Activated T-cell treated with anti-CD3 and anti-CD28 coated beads, Interleukin-2, amount 50 U/mL, for 72 hours (primary cell): ENCODE data around the gene KATNB1. TPM values are rescaled to one million over a fixed set of nuclear protein-coding genes. Genes with fewer than 3 reads are reported as not detected.
A peak's percentile ranks its signal among the peaks of the same experiment; 100 is the strongest.
"Not testable (repeated sequence)": the region's sequence is repeated elsewhere in the genome, so short reads cannot be mapped to it uniquely, and the experiment has no call there.

Experiments
- ATAC-seq, 2 donors: fragments of 150-1000 bp; cut with Tn5 transposase; replicated peaks in 1 of 2; 2 replicates each; pipeline ENCODE4 v1.10.0; 2021; ENCODE audit warnings: moderate library complexity in 2 of 2, mild to moderate bottlenecking in 1 of 2
- DNase-seq, 2 donors: peaks; one replicate each; pipeline ENCODE4 v3.0.0; 2021 to 2022; ENCODE audit warnings: mixed read lengths in 1 of 2
- H3K27ac Mint-ChIP-seq: one replicate; pipeline ENCODE4 v1.8.0; 2022; ENCODE audit warnings: mild to moderate bottlenecking, moderate library complexity, mixed read lengths
- H3K27me3 Mint-ChIP-seq: one replicate; pipeline ENCODE4 v1.8.0; 2022; ENCODE audit warnings: low read depth, mixed read lengths
- H3K36me3 Mint-ChIP-seq, 2 donors: one replicate each; pipeline ENCODE4 v1.8.0; 2022; ENCODE audit warnings: mixed read lengths in 2 of 2, mild to moderate bottlenecking in 1 of 2; ENCODE audit not compliant: insufficient read depth in 2 of 2
- H3K4me1 Mint-ChIP-seq: one replicate; pipeline ENCODE4 v1.8.0; 2022; ENCODE audit warnings: low read depth, mixed read lengths
- H3K4me3 Mint-ChIP-seq, 2 donors: one replicate each; pipeline ENCODE4 v1.8.0; 2022; ENCODE audit warnings: mild to moderate bottlenecking in 2 of 2, mixed read lengths in 2 of 2, moderate library complexity in 2 of 2
- H3K9me3 Mint-ChIP-seq, 2 donors: one replicate each; pipeline ENCODE4 v1.8.0; 2022; ENCODE audit warnings: mixed read lengths in 2 of 2
- total RNA-seq, 2 donors: library from RNA; stranded (reverse); gene quantifications; one replicate each; pipeline ENCODE4 v1.2.3, GENCODE V29; 2022

KATNB1 gene
- total RNA-seq, 2 donors from 2014 or later, result 23.2 to 31.3 TPM

DNA sequence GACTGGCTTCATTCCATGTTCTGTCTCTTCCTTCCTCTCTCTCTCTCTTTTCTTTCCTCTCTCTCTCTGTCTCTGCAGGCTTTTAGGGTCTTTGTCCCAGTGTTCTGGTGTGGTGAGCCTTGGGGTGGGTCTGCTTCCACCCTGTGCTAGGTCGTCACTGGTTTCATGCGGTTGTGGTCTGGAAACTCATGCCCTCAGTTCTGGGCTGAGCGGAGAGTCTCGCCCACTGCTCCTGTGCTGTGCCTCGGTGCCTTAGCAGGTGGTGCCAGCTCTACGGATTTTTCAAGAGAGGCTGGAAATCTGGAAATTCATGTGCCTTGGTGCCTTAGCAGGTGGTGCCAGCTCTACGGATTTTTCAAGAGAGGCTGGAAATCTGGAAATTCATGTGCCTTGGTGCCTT, 10.7 kb downstream of the KATNB1 start:
- ATAC-seq, H3K27ac Mint-ChIP-seq, DNase-seq, H3K27me3 Mint-ChIP-seq, H3K9me3 Mint-ChIP-seq, H3K36me3 Mint-ChIP-seq, H3K4me3 Mint-ChIP-seq, H3K4me1 Mint-ChIP-seq: not testable (repeated sequence)

DNA sequence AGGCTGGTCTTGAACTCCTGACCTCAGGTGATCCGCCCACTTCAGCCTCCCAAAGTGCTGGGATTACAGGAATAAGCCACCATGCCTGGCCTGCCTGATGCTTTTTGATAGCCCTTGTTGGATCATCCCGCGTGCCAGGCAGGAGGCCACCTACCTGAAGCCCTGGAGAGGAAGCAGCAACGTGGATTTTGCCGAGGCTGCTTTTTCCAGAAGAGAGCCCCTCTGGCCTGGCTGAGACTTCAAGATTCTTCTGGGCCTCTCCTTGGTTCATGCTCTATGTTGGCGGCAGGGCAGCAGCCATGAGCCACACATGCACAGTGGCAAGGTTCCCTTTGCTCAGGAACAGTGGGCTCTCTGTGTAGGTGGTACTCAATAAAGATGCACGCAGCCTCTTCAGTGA, 11.5 kb downstream of the KATNB1 start:
- Mint-ChIP-seq H3K27ac (no peak overlapping the region), H3K4me3 (no peak overlapping the region), H3K4me1 (no peaks in the 10 kb centered on the region), H3K9me3 (no peaks in the 10 kb centered on the region), H3K36me3 (no peaks in the 10 kb centered on the region), H3K27me3 (no peaks in the 10 kb centered on the region)
- ATAC-seq (no peak), DNase-seq (no peak)

DNA sequence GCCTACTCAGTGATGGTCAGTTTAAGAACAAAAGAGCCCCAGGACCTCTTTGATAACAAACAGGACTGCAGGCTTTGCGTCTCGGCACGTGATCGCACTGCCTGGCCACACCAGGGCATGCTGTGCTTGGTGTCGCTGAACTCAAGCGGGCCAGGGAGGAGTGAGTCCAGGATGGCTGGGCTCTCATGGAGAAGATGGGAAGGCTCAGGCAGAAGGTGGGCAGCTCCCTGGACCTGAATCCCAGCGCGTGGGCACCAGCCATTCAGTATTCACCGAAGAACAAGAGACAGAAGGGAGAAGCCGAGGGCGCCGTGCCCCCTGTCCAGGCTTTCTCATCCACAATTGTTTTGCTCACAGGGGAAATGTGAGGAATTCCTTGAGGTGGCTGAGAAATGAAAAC, 11.9 kb downstream of the KATNB1 start:
- Mint-ChIP-seq H3K9me3 (no peaks in the 10 kb centered on the region), H3K4me1 (no peaks in the 10 kb centered on the region), H3K36me3 (no peaks in the 10 kb centered on the region), H3K27me3 (no peaks in the 10 kb centered on the region), H3K4me3 (no peak overlapping the region), H3K27ac (no peak overlapping the region)
- DNase-seq (no peak), ATAC-seq (no peak)

DNA sequence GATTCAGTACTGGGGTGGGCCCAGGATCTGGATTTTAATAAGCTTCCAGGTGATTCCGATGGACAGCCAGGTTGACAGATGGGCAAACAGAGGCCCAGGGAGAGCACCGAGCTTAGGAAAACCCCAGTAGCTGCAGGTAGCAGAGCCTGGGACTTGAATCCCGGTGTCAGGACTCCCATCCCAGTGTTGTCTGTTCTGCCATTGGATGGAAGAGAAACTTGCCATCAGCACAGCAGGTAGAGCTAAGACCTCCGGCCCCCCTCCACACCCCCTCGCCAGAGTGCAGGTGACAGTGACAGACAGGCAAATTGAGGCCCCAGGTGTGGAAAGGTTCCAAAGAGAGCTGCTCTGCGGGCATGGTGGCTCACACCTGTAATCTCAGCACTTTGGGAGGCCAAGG, 12.4 kb downstream of the KATNB1 start:
- DNase-seq, result no peak
- Mint-ChIP-seq H3K9me3 (no peaks in the 10 kb centered on the region), H3K4me1 (no peaks in the 10 kb centered on the region), H3K27ac (no peak overlapping the region), H3K36me3 (no peaks in the 10 kb centered on the region), H3K4me3 (no peak overlapping the region), H3K27me3 (no peaks in the 10 kb centered on the region)
- no peak for ATAC-seq

DNA sequence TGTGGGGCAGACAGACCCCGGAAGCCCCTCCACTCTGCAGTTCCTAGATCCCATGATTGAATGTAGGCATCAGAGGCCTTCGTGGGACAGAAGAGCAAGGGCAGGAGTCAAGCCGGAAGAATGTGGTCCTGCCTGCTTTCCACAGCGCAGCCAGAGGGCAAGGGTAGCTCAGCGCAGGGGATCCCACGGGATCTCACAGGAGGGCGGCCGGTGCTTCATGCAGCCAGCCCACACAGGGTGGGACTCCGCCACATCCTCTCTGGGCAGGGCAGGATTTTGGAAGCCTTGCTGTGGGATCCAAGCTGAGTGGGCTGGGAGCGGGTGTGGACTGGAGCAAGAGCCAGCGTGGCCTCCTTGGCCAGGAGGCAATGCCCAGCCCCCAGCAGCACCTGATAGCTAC, 13.0 kb downstream of the KATNB1 start:
- no peak for ATAC-seq
- H3K36me3 Mint-ChIP-seq, result no peaks in the 10 kb centered on the region

DNA sequence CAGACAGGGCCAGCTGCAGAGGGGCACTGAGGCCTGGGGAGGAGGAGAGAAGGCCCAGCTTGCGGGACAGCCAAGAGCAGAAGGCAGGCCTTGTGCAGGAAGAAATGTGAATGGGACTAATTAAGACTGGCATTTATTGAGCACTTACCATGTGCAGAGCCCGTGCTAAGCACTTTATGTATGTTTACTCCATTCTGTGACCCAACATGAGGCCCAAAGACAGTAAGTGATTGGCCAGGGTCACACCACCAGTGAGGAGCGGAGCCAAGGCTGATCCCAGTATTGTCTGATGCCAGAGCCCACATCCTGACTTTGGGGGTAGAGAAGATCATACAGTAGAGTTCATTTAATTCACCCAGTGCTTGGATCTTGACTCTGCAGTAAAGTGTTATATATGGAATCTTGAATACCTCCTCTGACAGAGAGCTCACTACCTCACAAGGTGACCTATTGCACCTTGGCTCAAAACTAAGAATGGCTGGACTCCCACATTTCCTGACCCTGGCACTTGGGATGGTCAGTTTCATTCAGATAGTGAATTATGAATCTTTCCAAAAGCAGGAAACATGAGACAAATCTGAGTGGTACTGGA, 13.6 kb downstream of the KATNB1 start:
- H3K4me3 Mint-ChIP-seq, result no peak overlapping the region
- ATAC-seq, result no peak
- no peaks in the 10 kb centered on the region for H3K4me1 Mint-ChIP-seq
- H3K27ac Mint-ChIP-seq, result no peak overlapping the region
- H3K36me3 Mint-ChIP-seq, result no peaks in the 10 kb centered on the region
- no peaks in the 10 kb centered on the region for H3K27me3 Mint-ChIP-seq
- DNase-seq, result no peak
- H3K9me3 Mint-ChIP-seq, result no peaks in the 10 kb centered on the region

More for the DNA sequence above, 13.0 kb downstream of the KATNB1 start:
- no peaks in the 10 kb centered on the region for H3K9me3 Mint-ChIP-seq
- no peak for DNase-seq
- H3K4me3 Mint-ChIP-seq, result no peak overlapping the region
- no peak overlapping the region for H3K27ac Mint-ChIP-seq
- no peaks in the 10 kb centered on the region for H3K27me3 Mint-ChIP-seq
- H3K4me1 Mint-ChIP-seq, result no peaks in the 10 kb centered on the region

DNA sequence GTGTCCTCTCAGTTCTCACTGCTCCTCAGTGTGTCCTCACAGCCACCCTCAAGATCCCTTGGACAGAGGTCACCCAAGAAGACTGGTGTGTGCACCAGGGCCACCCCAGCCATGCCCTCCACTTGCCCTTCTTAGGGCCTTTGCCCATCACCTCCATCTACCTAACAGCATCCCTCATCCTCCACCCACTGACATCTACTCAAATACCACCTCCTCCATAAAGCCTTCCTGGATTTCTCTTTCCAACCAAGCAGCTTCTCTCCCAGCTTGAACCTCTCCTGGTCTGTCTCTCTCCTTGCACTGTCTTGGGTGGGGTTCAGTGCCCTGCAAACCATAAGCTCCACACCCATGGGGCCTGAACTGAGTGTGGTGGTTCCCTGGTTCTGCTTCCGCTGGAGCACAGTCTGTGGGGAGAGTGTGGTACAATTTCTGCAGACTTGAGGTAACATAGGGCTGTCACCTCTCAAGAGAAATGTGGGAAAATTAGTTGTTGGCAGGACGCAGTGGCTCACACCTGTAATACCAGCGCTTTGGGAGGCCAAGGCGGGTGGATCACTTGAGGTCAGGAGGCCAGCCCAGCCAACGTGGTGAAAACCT, 14.4 kb downstream of the KATNB1 start:
- DNase-seq (no peak), ATAC-seq (peak in 1 of 2 donors; percentile 11)
- Mint-ChIP-seq H3K9me3 (no peaks in the 10 kb centered on the region), H3K4me3 (no peak overlapping the region), H3K27me3 (no peaks in the 10 kb centered on the region), H3K4me1 (no peaks in the 10 kb centered on the region), H3K36me3 (no peaks in the 10 kb centered on the region), H3K27ac (no peak overlapping the region)

DNA sequence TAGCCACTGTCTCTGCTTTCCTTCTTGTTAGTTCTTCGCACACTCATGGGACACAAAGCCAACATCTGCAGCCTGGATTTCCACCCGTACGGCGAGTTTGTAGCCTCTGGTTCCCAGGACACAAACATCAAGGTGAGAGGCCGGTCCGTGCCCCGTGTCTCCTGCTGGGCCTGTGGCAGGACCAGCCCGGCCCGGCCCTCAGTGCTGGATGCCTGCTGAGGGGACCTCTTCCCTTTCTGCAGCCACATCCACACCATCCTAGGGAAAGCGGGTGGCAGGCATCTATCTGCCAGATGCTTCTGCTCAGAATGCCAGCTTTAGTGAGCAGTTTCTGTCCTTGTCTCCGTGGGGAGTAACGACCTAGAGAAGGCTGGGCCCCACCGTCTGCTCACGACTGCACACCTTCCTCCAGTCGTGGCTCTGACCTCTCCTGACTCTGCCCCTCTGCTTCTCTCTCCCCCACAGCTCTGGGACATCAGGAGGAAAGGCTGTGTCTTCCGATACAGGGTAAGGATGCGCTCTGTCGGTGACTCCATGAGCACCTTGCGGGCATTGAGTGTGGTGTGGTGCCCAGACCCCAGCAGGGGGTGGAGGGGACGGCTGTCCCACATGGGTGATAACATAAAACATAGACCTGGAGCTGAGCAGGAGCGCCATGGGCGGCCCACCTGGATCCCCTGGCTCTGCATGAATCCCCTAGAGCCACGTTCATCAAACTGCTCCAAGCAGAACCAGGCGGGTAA, 15.4 kb downstream of the KATNB1 start:
- H3K27ac Mint-ChIP-seq, result no peak overlapping the region
- DNase-seq (no peak), ATAC-seq (no peak)
- H3K27me3 Mint-ChIP-seq, result no peaks in the 10 kb centered on the region
- no peaks in the 10 kb centered on the region for H3K36me3 Mint-ChIP-seq
- H3K4me3 Mint-ChIP-seq, result no peak overlapping the region
- no peaks in the 10 kb centered on the region for H3K4me1 Mint-ChIP-seq
- no peaks in the 10 kb centered on the region for H3K9me3 Mint-ChIP-seq

DNA sequence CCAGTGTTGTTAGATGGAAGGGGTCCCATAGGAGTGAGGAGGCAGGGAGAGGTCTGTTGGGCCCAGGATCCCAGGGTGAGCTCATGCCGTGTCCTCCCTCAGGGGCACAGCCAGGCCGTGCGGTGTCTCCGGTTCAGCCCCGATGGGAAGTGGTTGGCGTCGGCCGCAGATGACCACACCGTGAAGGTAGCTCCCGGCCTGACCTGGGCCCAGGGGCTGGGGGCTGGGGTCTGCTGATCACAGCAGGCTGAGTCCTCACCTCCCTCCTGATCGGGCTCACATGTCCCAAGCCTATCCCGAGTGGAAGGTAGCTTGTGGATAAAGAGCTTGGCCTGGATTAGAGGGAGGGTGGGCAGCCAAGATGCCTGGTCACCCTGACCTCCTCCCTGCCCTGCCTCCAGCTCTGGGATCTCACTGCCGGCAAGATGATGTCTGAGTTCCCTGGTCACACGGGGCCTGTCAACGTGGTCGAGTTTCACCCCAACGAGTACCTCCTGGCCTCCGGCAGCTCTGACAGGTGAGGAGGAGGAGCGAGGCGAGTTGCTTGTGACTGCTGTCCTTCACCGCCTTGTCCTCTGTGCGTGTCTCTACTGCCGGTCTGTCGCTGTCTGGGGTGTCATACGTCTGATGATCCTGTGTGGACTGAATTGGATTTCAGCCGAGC, 16.1 kb downstream of the KATNB1 start:
- no peak overlapping the region for H3K27ac Mint-ChIP-seq
- H3K4me1 Mint-ChIP-seq, result no peaks in the 10 kb centered on the region
- no peaks in the 10 kb centered on the region for H3K27me3 Mint-ChIP-seq
- DNase-seq, result no peak
- no peak overlapping the region for H3K4me3 Mint-ChIP-seq
- ATAC-seq, result no peak
- no peaks in the 10 kb centered on the region for H3K36me3 Mint-ChIP-seq
- no peaks in the 10 kb centered on the region for H3K9me3 Mint-ChIP-seq

DNA sequence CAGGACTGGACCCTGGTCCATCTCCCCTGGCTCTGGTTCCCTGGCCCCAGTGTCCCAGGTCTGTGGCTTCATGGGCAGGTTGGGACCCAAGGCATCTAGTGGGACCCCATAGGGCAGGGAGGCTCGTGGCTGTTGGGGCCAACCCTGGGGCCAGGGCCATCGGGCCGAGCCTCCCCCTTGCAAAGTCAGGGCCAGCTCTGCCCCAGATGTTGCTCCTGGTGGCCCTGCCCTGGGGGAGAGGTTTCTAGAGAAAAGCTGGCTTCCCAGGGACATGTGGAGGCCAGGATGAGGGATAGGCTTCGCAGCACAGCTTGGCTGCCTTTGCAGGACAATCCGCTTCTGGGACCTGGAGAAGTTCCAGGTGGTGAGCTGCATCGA, 16.6 kb downstream of the KATNB1 start:
- Mint-ChIP-seq H3K9me3 (no peaks in the 10 kb centered on the region), H3K36me3 (no peaks in the 10 kb centered on the region), H3K4me3 (no peak overlapping the region), H3K4me1 (no peaks in the 10 kb centered on the region), H3K27ac (no peak overlapping the region), H3K27me3 (no peaks in the 10 kb centered on the region)
- no peak for DNase-seq
- no peak for ATAC-seq

DNA sequence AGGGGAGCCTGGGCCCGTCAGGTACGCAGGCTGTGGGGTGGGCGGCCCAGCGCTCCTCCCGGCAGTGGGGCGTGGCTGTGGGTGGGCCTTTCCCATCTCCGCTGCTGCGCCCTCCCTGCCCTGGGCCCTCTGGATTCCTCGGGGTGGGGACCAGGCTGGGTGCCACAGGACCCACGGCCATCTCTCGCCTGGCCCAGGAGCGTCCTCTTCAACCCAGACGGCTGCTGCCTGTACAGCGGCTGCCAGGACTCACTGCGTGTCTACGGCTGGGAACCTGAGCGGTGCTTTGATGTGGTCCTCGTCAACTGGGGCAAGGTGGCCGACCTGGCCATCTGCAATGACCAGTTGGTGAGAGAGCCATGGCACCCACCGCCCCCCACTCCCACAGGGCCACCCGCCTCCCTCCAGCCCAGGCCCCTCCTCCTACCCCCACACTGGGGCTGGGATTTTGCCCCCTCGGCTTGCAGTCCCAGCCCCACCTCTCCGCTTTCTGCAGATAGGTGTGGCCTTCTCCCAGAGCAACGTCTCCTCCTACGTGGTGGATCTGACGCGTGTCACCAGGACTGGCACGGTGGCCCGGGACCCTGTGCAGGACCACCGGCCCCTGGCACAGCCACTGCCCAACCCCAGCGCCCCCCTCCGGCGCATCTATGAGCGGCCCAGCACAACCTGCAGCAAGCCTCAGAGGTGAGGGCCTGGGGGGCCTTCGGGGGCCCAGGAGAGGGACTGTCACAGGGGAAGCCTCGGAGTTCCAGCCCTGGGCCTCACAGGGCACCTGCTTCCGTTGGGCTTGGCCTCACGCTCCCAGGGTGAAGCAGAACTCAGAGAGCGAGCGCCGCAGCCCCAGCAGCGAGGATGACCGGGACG, 17.2 kb downstream of the KATNB1 start:
- Mint-ChIP-seq H3K27ac (no peak overlapping the region), H3K27me3 (no peaks in the 10 kb centered on the region), H3K9me3 (no peaks in the 10 kb centered on the region)

DNA sequence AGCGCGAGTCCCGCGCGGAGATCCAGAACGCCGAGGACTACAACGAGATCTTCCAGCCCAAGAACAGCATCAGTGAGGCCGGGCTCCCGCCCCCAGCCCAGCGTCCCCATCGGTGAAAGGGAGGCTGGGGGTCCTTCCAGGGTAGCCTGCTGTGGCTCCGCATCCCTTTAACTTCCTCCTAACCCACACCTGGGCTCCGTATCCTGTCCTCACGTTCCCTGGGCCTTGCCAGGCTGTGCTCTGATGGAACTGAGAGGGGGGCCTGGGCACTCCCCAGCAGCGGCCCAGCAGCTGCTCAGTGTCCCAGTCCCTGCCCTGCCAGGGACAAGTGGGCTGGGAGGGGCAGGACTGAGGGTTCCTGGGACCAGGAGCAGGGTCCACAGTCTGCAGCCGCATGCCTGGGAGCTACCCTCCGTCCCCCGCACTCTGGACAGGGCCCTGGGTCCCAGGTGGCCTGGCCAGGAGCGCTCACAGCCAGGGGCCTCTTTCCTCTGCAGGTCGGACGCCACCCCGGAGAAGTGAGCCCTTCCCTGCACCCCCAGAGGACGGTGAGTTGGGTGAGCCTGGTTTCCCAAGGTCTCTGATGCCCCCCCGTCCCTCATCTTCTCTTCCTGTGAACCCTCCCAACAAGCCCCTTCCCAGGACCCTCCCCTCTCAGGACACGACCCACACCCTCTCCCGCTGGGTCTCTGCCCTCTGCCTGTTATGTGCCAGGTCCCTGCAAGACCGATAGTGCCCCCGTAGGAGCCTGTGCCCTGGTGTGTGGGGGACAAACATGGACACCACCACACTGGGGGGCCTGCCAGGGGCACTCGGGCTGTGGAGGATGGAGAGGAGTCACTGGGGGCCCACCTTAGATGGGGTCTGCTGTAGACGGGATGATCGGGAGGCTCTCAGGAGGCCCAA, 18.1 kb downstream of the KATNB1 start:
- no peak for ATAC-seq
- Mint-ChIP-seq H3K9me3 (no peaks in the 10 kb centered on the region), H3K36me3 (no peaks in the 10 kb centered on the region), H3K27me3 (no peaks in the 10 kb centered on the region), H3K4me3 (no peak overlapping the region), H3K4me1 (no peaks in the 10 kb centered on the region), H3K27ac (no peak overlapping the region)
- no peak for DNase-seq

More for the DNA sequence above, 17.2 kb downstream of the KATNB1 start:
- no peaks in the 10 kb centered on the region for H3K36me3 Mint-ChIP-seq
- no peaks in the 10 kb centered on the region for H3K4me1 Mint-ChIP-seq
- no peak for DNase-seq
- no peak overlapping the region for H3K4me3 Mint-ChIP-seq
- no peak for ATAC-seq
